Loucy (cell line): ENCODE data around the gene POU5F1.

ENCODE experiments used
- H2AFZ ChIP-seq: fragments of 200-600 bp; sonication (generic); 2 replicates; pipeline ENCODE4 v1.6.0; 2016; ENCODE audit warnings: antibody characterized with exemption, mild to moderate bottlenecking, low read length, moderate library complexity
- H3F3A ChIP-seq: fragments of 200-600 bp; 2 replicates; pipeline ENCODE4 v1.6.0; 2016; ENCODE audit warnings: antibody characterized with exemption, low read depth, mild to moderate bottlenecking
- H3K27me3 ChIP-seq: fragments of 200-600 bp; sonication (generic); 2 replicates; pipeline ENCODE4 v1.6.1; 2014; ENCODE audit warnings: low read length, mild to moderate bottlenecking; ENCODE audit not compliant: insufficient read depth, poor library complexity, severe bottlenecking
- H3K36me3 ChIP-seq: fragments of 200-600 bp; sonication (generic); 2 replicates; pipeline ENCODE4 v1.6.1; 2016; ENCODE audit warnings: low read length; ENCODE audit not compliant: insufficient read depth
- H3K4me1 ChIP-seq: fragments of 200-600 bp; sonication (generic); 2 replicates; pipeline ENCODE4 v1.5.1; 2014; ENCODE audit warnings: low read length, mild to moderate bottlenecking; ENCODE audit not compliant: insufficient read depth, poor library complexity, severe bottlenecking
- H3K4me2 ChIP-seq: fragments of 200-600 bp; sonication (generic); 2 replicates; pipeline ENCODE4 v1.6.0; 2014; ENCODE audit warnings: antibody characterized with exemption, low read length, low read depth, mild to moderate bottlenecking; ENCODE audit not compliant: poor library complexity, severe bottlenecking
- H3K4me3 ChIP-seq: fragments of 200-600 bp; sonication (generic); 2 replicates; pipeline ENCODE4 v1.5.1; 2014; ENCODE audit warnings: low read length, mild to moderate bottlenecking, mixed read lengths; ENCODE audit not compliant: poor library complexity, severe bottlenecking
- H3K79me2 ChIP-seq: fragments of 200-600 bp; sonication (generic); 2 replicates; pipeline ENCODE4 v1.6.1; 2014; ENCODE audit warnings: low read length; ENCODE audit not compliant: insufficient read depth
- H3K9ac ChIP-seq: fragments of 200-600 bp; sonication (generic); 2 replicates; pipeline ENCODE4 v1.6.0; 2014; ENCODE audit warnings: mild to moderate bottlenecking, low read depth, low read length, moderate library complexity; ENCODE audit not compliant: poor library complexity, severe bottlenecking
- H3K9me2 ChIP-seq: fragments of 200-600 bp; sonication (generic); replicated peaks from 2 replicates; pipeline ENCODE4 v1.6.1; 2016; ENCODE audit warnings: low read depth, low read length, mixed read lengths
- H3K9me3 ChIP-seq: fragments of 200-600 bp; sonication (generic); 2 replicates; pipeline ENCODE4 v1.6.1; 2014; ENCODE audit warnings: mild to moderate bottlenecking, antibody characterized with exemption, low read length, low read depth; ENCODE audit not compliant: insufficient read depth
- H4K20me1 ChIP-seq: fragments of 200-600 bp; sonication (generic); 2 replicates; pipeline ENCODE4 v1.6.0; 2014; ENCODE audit warnings: antibody characterized with exemption, low read length, mild to moderate bottlenecking; ENCODE audit not compliant: insufficient read depth, poor library complexity, severe bottlenecking
- CTCF ChIP-seq: fragments of 200-600 bp; sonication (generic); conservative IDR thresholded peaks from 2 replicates; pipeline ENCODE4 v1.5.1; 2014; ENCODE audit warnings: mild to moderate bottlenecking, antibody characterized with exemption, low read length
- EZH2phosphoT487 ChIP-seq: fragments of 200-600 bp; IDR thresholded peaks from 2 replicates; pipeline ENCODE4 v1.6.1; 2018; ENCODE audit warnings: antibody characterized with exemption, mild to moderate bottlenecking, moderate library complexity, borderline replicate concordance

POU5F1 gene

GRCh38 chr6:31163922-31164321 lies 6.6 kb downstream of the POU5F1 start:
- H3K79me2 ChIP-seq: peaks cover 41% of the 10 kb centered on the region
- no peaks in the 10 kb centered on the region for H3K9me2 ChIP-seq
- H3K9me3 ChIP-seq: no peaks in the 10 kb centered on the region
- no peak for TF ChIP-seq CTCF
- H3K9ac ChIP-seq: no peak overlapping the region
- H3K4me3 ChIP-seq: no peak overlapping the region
- no peak overlapping the region for H3K4me2 ChIP-seq
- no peaks in the 10 kb centered on the region for H3K27me3 ChIP-seq
- H3F3A ChIP-seq: no peaks in the 10 kb centered on the region
- H4K20me1 ChIP-seq: peaks cover 7% of the 10 kb centered on the region
- no peaks in the 10 kb centered on the region; the same call in 1 of the 2 replicates for H3K36me3 ChIP-seq
- H3K4me1 ChIP-seq: peaks cover 32% of the 10 kb centered on the region
- no peak overlapping the region for H2AFZ ChIP-seq

- Histone ChIP-seq H3K36me3 (no peaks in the 10 kb centered on the region; the same call in 1 of the 2 replicates), H3F3A (no peaks in the 10 kb centered on the region)
- TF ChIP-seq CTCF (no peak), EZH2phosphoT487 (no peak)
Measured at GRCh38 chr6:31162463-31163165, 7.9 kb downstream of the POU5F1 start.

GRCh38 chr6:31161216-31162126 lies 9.0 kb downstream of the POU5F1 start:
- TF ChIP-seq EZH2phosphoT487 (no peak), CTCF (no peak)
- Histone ChIP-seq H3K9ac (peak overlapping the region; percentile 20), H3K4me3 (peak overlapping the region; percentile 35), H3K4me1 (peaks cover 43% of the 10 kb centered on the region), H3K36me3 (no peaks in the 10 kb centered on the region; the same call in 1 of the 2 replicates), H3K9me2 (no peaks in the 10 kb centered on the region), H3K9me3 (no peaks in the 10 kb centered on the region), H4K20me1 (peaks cover 7% of the 10 kb centered on the region), H3K27me3 (no peaks in the 10 kb centered on the region), H3K79me2 (peaks cover 56% of the 10 kb centered on the region), H2AFZ (no peak overlapping the region), H3K4me2 (peak overlapping the region; percentile 95), H3F3A (no peaks in the 10 kb centered on the region)

More at GRCh38 chr6:31162463-31163165, 7.9 kb downstream of the POU5F1 start:
- no peaks in the 10 kb centered on the region for H3K27me3 ChIP-seq
- H3K9me2 ChIP-seq: no peaks in the 10 kb centered on the region
- peaks cover 45% of the 10 kb centered on the region for H3K79me2 ChIP-seq
- no peak overlapping the region for H2AFZ ChIP-seq
- peak overlapping the region; percentile 95 for H3K4me2 ChIP-seq
- H3K9ac ChIP-seq: no peak overlapping the region
- no peak overlapping the region for H3K4me3 ChIP-seq
- peaks cover 7% of the 10 kb centered on the region for H4K20me1 ChIP-seq
- no peaks in the 10 kb centered on the region for H3K9me3 ChIP-seq
- H3K4me1 ChIP-seq: peaks cover 32% of the 10 kb centered on the region
